Stomach (tissue), 4 donors: ENCODE data around the gene TBC1D30.

ENCODE experiments used
- EP300 ChIP-seq: sonication (generic); formaldehyde crosslinking; IDR thresholded peaks from one replicate; pipeline ENCODE4 v1.6.1; 2017; ENCODE audit warnings: antibody characterized with exemption
- POLR2A ChIP-seq, 4 donors: fragments of 450-650 bp; IDR thresholded peaks; one replicate each; pipeline ENCODE4 v1.6.1; 2016; ENCODE audit warnings: antibody characterized with exemption in 4 of 4, control low read depth in 2 of 4, mild to moderate bottlenecking in 1 of 4, moderate library complexity in 1 of 4
- POLR2AphosphoS5 ChIP-seq, 3 donors: sonication (generic); formaldehyde crosslinking; IDR thresholded peaks; one replicate each; pipeline ENCODE4 v1.6.1; 2016; ENCODE audit warnings: antibody characterized with exemption in 3 of 3
- TF ChIP-seq, protein P1 (sequence below), 7 experiments: fragments of 450-650 bp in 4 of 7; fragments of 200-600 bp in 3 of 7; sonication (generic) in 3 of 7; IDR thresholded peaks; one replicate each; pipeline ENCODE4 v1.5.1; 2016 to 2019; ENCODE audit warnings: antibody characterized with exemption in 7 of 7, control low read depth in 2 of 7, mild to moderate bottlenecking in 1 of 7

DNA sequence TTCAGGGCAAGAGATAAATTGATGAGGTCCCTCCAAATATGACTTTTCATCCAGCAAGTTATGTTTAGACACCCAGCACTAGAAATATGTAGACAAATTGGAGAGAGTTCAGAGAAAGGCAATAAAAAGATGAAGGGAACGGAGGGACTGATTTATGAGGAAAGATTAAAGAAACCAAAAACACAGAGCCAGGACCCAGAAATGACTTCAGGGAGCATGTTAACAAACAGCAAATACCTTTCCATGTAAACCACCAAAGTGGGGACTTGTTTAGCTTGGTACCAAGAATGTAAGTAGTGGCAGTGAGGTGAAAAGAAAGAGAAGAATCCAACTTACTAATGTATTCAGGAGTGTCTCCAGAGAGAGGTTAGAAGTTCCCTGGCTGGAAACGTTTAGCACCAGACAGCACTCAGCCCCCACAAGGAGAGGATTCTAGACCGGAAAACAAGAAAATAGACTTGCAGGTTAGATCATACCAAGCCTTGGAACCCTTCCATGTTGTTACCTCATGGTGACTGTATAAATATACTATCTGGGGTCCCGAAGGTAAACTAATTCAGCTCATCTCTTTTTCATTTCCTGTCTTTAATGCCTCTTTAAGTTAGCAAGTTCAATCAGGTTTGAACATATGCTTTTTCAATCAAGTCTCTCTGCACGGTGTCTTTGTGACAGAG lies 79.2 kb downstream of the TBC1D30 start:
- TF ChIP-seq POLR2AphosphoS5 (IDR thresholded peaks at IDR 0.05), result no peak
- TF ChIP-seq EP300, result no peak
- TF ChIP-seq, protein P1, sequence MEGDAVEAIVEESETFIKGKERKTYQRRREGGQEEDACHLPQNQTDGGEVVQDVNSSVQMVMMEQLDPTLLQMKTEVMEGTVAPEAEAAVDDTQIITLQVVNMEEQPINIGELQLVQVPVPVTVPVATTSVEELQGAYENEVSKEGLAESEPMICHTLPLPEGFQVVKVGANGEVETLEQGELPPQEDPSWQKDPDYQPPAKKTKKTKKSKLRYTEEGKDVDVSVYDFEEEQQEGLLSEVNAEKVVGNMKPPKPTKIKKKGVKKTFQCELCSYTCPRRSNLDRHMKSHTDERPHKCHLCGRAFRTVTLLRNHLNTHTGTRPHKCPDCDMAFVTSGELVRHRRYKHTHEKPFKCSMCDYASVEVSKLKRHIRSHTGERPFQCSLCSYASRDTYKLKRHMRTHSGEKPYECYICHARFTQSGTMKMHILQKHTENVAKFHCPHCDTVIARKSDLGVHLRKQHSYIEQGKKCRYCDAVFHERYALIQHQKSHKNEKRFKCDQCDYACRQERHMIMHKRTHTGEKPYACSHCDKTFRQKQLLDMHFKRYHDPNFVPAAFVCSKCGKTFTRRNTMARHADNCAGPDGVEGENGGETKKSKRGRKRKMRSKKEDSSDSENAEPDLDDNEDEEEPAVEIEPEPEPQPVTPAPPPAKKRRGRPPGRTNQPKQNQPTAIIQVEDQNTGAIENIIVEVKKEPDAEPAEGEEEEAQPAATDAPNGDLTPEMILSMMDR (IDR thresholded peaks at IDR 0.05), result no peak
- no peak for TF ChIP-seq POLR2A (IDR thresholded peaks at IDR 0.05)
